Measurements from ENCODE around the gene CHSY1.

GRCh38 chr15:101183226-101183930 lies 68.5 kb downstream of the CHSY1 start:
- TF ChIP-seq EZH2 (IDR thresholded peaks at IDR 0.05; ENCODE audit: borderline replicate concordance, insufficient read depth, low read length, poor library complexity, severe bottlenecking) (no peak), SMC3 (conservative IDR thresholded peaks at IDR 0.05; ENCODE audit: poor library complexity) (no peak), RAD21 (conservative IDR thresholded peaks at IDR 0.05) (no peak)

Data from neural cell (in vitro differentiated cells).